HG03135 (cell line): Measurements from ENCODE around the gene KCNT1.
"Not testable (repeated sequence)": the region's sequence is repeated elsewhere in the genome, so short reads cannot be mapped to it uniquely, and the experiment has no call there.

ENCODE experiments used
- ATAC-seq: cut with Tn5 transposase; IDR thresholded peaks from one replicate; pipeline ENCODE4 v1.9.1; 2021; ENCODE audit warnings: mild to moderate bottlenecking, moderate library complexity; ENCODE audit not compliant: unreplicated experiment

KCNT1 gene

GRCh38 chr9:135672786-135673185 lies 29.2 kb upstream of the KCNT1 start:
- ATAC-seq: not testable (repeated sequence)

DNA sequence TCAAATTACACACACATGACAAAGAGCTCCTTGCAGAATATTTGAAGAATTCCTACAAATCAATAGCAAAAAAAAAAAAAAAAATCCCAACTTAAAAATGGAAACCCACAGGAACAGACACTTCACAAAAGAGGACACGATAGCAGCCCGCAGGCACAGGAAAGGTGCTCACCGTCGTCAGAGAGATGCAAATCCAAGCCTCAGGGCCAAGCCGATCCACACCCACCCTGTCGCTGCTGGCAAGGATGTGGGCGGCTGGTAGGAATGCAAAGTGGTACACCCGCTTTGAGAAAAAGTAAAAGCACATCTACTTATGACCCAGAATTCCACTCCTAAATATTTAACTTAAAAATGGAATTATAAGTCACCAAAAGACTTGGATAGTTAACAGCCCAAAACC lies 28.0 kb upstream of the KCNT1 start:
- ATAC-seq: no peak

DNA sequence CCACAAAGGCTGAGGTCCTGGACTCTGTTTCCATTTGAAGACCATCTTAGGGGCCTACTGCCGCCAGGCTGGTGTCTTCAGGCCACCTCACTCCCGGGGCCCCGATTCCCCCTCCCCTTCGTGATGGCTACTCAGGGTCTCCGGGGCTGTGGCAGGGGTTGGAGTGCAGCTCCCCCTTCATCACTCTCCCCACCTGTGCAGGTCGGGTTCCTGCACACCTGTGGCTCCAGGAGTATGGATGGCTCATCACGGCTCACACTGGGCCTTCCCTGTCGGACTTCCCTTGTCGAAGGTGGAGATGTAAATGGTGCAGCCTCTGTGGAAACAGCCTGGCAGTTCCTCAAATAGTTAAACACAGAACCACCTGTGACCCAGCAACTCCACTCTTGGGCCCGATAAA lies 27.0 kb upstream of the KCNT1 start:
- no peak for ATAC-seq

DNA sequence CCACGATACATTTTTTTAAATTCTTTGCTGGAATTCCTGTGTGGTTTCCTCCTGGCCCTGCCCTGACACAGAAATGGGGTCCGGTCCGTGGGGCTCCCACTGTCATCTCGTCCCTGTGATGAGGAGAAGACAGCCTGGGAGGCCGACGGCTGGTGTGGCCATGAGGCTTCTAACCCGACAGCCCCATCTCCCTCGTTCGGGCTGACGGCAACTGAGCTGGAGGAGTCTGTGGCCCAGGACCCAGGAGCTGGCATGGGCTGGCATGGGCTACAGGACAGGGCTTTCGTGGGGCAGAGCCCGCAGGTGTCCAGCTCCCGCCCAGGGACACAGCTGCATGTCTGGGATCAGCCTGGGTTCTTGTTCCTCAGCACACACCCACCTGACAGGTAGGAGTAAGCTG lies 25.1 kb upstream of the KCNT1 start:
- no peak for ATAC-seq

- no peak for ATAC-seq
These were observed 24.3 kb upstream of the KCNT1 start for GRCh38 chr9:135677641-135678168.

GRCh38 chr9:135678236-135679017 lies 23.6 kb upstream of the KCNT1 start:
- no peak for ATAC-seq

- ATAC-seq: no peak
These were observed 21.9 kb upstream of the KCNT1 start for GRCh38 chr9:135680056-135680455.

GRCh38 chr9:135681161-135681560 lies 20.8 kb upstream of the KCNT1 start:
- ATAC-seq: no peak

DNA sequence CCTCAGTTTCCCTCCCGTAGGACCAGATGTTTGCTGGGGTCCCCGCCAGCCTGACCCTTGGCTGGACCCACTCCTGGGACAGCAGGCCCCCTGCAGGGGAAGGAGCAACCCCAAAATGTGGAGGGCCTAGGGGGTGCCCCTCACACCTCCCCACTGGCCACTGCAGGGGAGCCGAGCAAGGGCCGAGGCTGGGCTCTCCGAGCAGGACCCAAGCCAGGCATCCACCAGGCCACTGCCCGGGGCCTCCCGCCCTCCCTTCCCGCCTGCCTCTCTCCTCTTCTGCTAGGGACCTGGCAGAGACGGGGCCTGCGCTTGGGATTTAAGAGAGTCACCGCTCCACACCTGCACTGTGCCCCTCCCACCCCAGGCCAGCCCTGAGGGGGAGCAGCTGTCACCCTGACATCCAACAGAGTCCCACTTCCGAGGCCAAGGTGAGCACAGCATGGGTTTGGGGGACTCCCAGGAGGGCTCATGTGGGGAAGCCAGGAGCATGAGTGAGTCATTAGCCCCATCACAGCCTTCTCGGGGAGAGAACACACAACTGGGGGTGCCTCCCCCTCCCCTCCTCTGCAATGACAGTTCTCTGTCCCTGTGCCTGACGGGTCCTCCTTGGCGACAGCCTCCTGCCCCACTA lies 18.5 kb upstream of the KCNT1 start:
- no peak for ATAC-seq

DNA sequence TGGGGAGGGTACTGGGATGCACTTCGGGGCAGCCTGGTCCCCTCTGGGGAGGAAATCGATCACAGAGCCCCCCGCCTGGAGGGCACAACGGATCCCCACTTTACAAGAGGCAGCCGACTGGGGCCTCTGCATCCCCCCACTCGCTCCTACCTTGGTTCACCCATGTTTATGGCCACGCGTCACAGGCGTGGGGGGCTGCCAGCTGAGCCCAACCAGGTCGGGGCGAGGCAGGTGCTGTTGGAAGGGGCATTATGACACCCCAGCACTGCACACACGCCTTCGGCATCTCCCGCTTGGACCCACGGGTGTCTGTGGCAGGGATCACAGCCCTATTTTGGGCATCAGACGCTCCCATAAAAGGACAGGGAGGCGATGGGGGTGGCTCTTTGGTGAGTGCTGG lies 17.3 kb upstream of the KCNT1 start:
- ATAC-seq: no peak

DNA sequence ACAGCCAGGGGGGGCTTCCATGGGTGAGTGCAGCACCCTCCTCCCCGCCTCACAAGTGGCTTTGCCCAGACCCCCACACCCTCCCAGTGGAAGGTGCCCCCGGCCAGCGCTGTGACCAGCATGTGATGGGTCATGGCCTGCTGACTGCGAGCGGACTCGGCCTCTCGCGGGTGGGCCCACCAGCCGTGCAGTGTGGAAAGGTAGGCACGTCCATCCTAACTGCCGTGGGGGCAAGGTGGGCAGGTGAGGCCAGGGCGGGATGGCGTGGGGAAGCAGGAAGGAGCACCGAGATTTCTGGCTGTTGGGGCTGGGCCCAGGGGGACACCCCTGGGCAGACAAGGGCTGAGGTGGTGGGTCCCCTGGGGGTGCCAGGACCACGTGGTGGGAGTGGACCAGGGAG lies 14.8 kb upstream of the KCNT1 start:
- no peak for ATAC-seq

- ATAC-seq: no peak
These were observed 13.0 kb upstream of the KCNT1 start for GRCh38 chr9:135689011-135689410.

- ATAC-seq: no peak
These were observed 11.0 kb upstream of the KCNT1 start for GRCh38 chr9:135690836-135691570.

DNA sequence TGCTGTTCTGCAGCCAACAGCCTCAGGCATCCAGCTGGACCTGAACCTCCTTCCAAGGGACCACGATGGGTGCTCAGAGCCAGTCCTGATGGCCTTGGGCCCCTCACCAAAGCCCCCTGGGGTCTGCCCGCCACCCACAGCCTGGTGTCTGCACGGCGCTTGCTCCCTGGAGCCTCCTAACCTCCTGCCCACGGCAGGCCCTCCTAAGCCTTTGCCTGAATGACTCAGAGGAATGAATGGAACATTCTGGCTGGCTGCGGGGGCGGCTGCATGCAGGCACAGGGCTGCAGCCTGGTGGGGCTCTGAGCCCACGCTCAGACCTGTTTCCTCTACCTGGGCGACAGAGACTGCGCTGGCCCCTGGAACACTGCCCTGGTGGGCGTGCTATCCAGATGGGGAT lies 9.6 kb upstream of the KCNT1 start:
- ATAC-seq: no peak

DNA sequence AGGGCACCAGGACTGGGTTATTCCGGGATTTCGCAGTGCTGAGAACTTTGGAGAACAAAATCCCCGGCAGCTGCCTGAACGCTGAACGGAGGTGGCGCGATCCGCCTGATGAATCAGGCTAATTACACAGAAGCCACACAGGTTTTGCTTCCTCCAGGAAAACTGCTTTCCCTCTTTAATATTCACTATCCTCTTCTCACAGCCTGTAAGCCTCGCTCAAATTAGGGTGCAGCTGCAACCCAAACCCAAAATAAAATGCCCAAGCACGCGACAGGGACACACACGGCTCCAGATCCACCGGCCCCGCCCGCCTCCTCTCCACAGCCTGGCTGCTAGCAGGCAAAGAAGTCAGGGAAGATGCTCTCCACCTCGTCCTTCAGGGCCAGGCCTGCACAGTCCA lies 8.7 kb upstream of the KCNT1 start:
- no peak for ATAC-seq

GRCh38 chr9:135693771-135694170 lies 8.2 kb upstream of the KCNT1 start:
- no peak for ATAC-seq

DNA sequence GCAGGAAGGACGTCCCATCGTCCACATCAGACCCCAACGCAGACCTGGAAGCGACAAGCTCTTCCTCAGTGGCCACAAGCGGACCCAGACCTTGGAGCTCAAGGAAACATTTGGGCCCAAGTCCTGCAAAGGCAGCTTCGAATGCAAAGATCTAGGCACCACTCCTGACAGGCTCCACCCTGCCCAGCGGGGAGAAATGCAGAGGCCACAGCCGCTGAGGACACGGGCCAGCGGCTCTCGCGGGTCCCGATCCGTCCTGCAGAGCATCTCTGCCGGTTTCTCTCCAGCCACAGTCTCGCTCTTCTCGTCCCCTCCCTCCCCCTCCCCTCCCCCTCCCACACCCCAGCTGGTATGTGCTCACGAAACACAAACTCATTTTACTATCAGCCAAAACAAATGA lies 7.6 kb upstream of the KCNT1 start:
- no peak for ATAC-seq

- no peak for ATAC-seq
These were observed 6.9 kb upstream of the KCNT1 start for GRCh38 chr9:135695036-135695435.

- no peak for ATAC-seq
These were observed 6.3 kb upstream of the KCNT1 start for GRCh38 chr9:135695642-135696041.

DNA sequence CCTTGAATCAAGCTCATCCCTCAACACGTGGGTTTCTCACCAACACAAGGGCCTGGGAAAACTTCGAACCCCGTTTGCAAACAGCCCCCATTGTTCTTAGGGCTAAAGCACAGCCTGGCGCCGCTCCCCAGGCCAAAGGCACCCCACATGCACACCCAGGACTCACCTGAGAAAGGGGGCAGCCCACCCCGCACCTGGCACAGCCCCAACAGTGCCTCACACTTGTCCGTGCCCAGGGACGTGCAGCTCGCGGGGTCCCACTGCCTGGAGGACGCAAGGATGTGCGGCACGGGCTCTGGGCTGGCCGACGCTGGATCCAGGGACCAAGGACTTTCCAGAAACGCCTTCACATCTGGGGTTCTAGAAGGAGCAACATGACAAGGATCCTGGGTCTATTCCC lies 5.5 kb upstream of the KCNT1 start:
- no peak for ATAC-seq

- ATAC-seq: no peak
These were observed 4.8 kb upstream of the KCNT1 start for GRCh38 chr9:135697226-135697625.

GRCh38 chr9:135698236-135698635 lies 3.7 kb upstream of the KCNT1 start:
- no peak for ATAC-seq
